SK-N-SH treated with all-trans-retinoic acid at 6 μM for 48 hours (cell line): ENCODE measurements around the gene FUNDC2.
A peak's percentile ranks its signal among the peaks of the same experiment; 100 is the strongest.

ENCODE experiments used
- ATAC-seq: fragments of 200-7000 bp; cut with Tn5 transposase; 3 replicates; pipeline ENCODE4 v1.9.1; 2020; ENCODE audit warnings: mild to moderate bottlenecking, moderate library complexity
- ARNTL ChIP-seq: fragments of 450-650 bp; formaldehyde crosslinking; IDR thresholded peaks from 2 replicates; pipeline ENCODE4 v1.5.0; 2020; ENCODE audit warnings: low read depth, mild to moderate bottlenecking, moderate library complexity, borderline replicate concordance
- BACH2 ChIP-seq: fragments of 250-450 bp; sonication (Bioruptor Pico); IDR thresholded peaks from 2 replicates; pipeline ENCODE4 v1.9.0; 2021; ENCODE audit warnings: mild to moderate bottlenecking, borderline replicate concordance
- CSDC2 ChIP-seq: fragments of 250-450 bp; sonication (Bioruptor Pico); IDR thresholded peaks from 2 replicates; pipeline ENCODE4 v1.5.0; 2020; ENCODE audit warnings: mild to moderate bottlenecking, moderate library complexity
- ESRRG ChIP-seq: fragments of 250-450 bp; sonication (Bioruptor Pico); IDR thresholded peaks from 2 replicates; pipeline ENCODE4 v1.6.1; 2021; ENCODE audit warnings: mild to moderate bottlenecking
- GLIS3 ChIP-seq: fragments of 250-450 bp; sonication (Bioruptor Pico); IDR thresholded peaks from 2 replicates; pipeline ENCODE4 v1.5.0; 2020; ENCODE audit warnings: mild to moderate bottlenecking, moderate library complexity
- ISL1 ChIP-seq: fragments of 250-450 bp; sonication (Bioruptor Pico); IDR thresholded peaks from 2 replicates; pipeline ENCODE4 v2.1.2; 2022; ENCODE audit warnings: mild to moderate bottlenecking, moderate library complexity
- OSR1 ChIP-seq: fragments of 250-450 bp; sonication (Bioruptor Pico); IDR thresholded peaks from 2 replicates; pipeline ENCODE4 v1.8.0; 2022; ENCODE audit warnings: moderate library complexity, mild to moderate bottlenecking, inconsistent platforms
- PPARA ChIP-seq: fragments of 250-450 bp; sonication (Bioruptor Pico); IDR thresholded peaks from 2 replicates; pipeline ENCODE4 v1.5.0; 2020; ENCODE audit warnings: mild to moderate bottlenecking, borderline replicate concordance
- RARB ChIP-seq: fragments of 250-450 bp; sonication (Bioruptor Pico); IDR thresholded peaks from 2 replicates; pipeline ENCODE4 v1.8.0; 2021; ENCODE audit warnings: mild to moderate bottlenecking, moderate library complexity
- SNAI2 ChIP-seq: fragments of 250-450 bp; sonication (Bioruptor Pico); IDR thresholded peaks from 2 replicates; pipeline ENCODE4 v1.5.0; 2020; ENCODE audit warnings: mild to moderate bottlenecking, moderate library complexity
- TCF4 ChIP-seq: fragments of 250-450 bp; sonication (Bioruptor Pico); IDR thresholded peaks from 2 replicates; pipeline ENCODE4 v1.8.0; 2021; ENCODE audit warnings: mild to moderate bottlenecking, moderate library complexity, borderline replicate concordance
- TOX ChIP-seq: fragments of 250-450 bp; sonication (Bioruptor Pico); IDR thresholded peaks from 2 replicates; pipeline ENCODE4 v1.8.0; 2021; ENCODE audit warnings: mild to moderate bottlenecking, moderate library complexity, borderline replicate concordance
- ZC3H10 ChIP-seq: fragments of 250-450 bp; sonication (Bioruptor Pico); IDR thresholded peaks from 2 replicates; pipeline ENCODE4 v1.5.1; 2021; ENCODE audit warnings: mild to moderate bottlenecking, moderate library complexity
- ZFP3 ChIP-seq: fragments of 250-450 bp; sonication (Bioruptor Pico); IDR thresholded peaks from 2 replicates; pipeline ENCODE4 v1.5.0; 2020; ENCODE audit warnings: mild to moderate bottlenecking, moderate library complexity
- ZFP30 ChIP-seq: fragments of 450-650 bp; formaldehyde crosslinking; IDR thresholded peaks from 2 replicates; pipeline ENCODE4 v1.5.0; 2022; ENCODE audit warnings: mild to moderate bottlenecking, moderate library complexity
- ZNF565 ChIP-seq: fragments of 450-650 bp; formaldehyde crosslinking; conservative IDR thresholded peaks from 2 replicates; pipeline ENCODE4 v1.5.0; 2020; ENCODE audit warnings: low read depth, mild to moderate bottlenecking, moderate library complexity
- ZNF70 ChIP-seq: fragments of 450-650 bp; formaldehyde crosslinking; IDR thresholded peaks from 2 replicates; pipeline ENCODE4 v1.5.0; 2020; ENCODE audit warnings: mild to moderate bottlenecking, moderate library complexity
- ZNF8 ChIP-seq: fragments of 450-650 bp; formaldehyde crosslinking; IDR thresholded peaks from 2 replicates; pipeline ENCODE4 v1.5.0; 2020; ENCODE audit warnings: mild to moderate bottlenecking, moderate library complexity
- TF ChIP-seq, protein P1 (sequence below): fragments of 250-450 bp; sonication (Bioruptor Pico); IDR thresholded peaks from 2 replicates; pipeline ENCODE4 v1.8.0; 2021; ENCODE audit warnings: low read depth, mild to moderate bottlenecking, moderate library complexity, borderline replicate concordance
- TF ChIP-seq, protein P2 (sequence below): fragments of 250-450 bp; sonication (Bioruptor Pico); IDR thresholded peaks from 2 replicates; pipeline ENCODE4 v1.5.1; 2020; ENCODE audit warnings: low read depth, mild to moderate bottlenecking, moderate library complexity
- TF ChIP-seq, protein P3 (sequence below): fragments of 250-450 bp; sonication (Bioruptor Pico); IDR thresholded peaks from 2 replicates; pipeline ENCODE4 v1.5.1; 2021; ENCODE audit warnings: mild to moderate bottlenecking, moderate library complexity
- TF ChIP-seq, protein P4 (sequence below): fragments of 250-450 bp; sonication (Bioruptor Pico); IDR thresholded peaks from 2 replicates; pipeline ENCODE4 v1.8.0; 2020; ENCODE audit warnings: mild to moderate bottlenecking, moderate library complexity, borderline replicate concordance

Gene FUNDC2

DNA sequence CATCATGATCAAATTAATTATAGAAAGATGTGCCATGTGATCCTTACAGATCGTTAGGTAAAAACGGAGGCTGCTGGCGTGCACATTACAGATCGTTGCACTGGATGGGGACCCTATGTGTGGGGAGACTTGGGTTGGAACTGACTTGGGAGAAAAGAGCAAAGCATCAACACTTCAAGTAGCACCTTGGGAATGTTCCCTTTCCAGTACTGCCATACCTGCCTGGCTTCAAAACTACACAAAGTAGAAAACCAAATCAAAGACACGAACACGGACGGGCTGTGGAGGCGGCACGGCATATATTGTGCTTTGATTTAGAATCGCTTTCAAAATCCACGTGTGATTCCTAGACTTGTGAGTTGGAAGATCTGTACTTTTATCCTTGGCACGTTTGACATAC lies 43.4 kb downstream of the FUNDC2 start (continued):
- TF ChIP-seq SNAI2 (CRISPR knock-in tag), result no peak
- TF ChIP-seq, protein P1, sequence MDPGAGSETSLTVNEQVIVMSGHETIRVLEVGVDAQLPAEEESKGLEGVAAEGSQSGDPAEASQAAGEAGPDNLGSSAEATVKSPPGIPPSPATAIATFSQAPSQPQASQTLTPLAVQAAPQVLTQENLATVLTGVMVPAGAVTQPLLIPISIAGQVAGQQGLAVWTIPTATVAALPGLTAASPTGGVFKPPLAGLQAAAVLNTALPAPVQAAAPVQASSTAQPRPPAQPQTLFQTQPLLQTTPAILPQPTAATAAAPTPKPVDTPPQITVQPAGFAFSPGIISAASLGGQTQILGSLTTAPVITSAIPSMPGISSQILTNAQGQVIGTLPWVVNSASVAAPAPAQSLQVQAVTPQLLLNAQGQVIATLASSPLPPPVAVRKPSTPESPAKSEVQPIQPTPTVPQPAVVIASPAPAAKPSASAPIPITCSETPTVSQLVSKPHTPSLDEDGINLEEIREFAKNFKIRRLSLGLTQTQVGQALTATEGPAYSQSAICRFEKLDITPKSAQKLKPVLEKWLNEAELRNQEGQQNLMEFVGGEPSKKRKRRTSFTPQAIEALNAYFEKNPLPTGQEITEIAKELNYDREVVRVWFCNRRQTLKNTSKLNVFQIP (CRISPR knock-in tag), result no peak

DNA sequence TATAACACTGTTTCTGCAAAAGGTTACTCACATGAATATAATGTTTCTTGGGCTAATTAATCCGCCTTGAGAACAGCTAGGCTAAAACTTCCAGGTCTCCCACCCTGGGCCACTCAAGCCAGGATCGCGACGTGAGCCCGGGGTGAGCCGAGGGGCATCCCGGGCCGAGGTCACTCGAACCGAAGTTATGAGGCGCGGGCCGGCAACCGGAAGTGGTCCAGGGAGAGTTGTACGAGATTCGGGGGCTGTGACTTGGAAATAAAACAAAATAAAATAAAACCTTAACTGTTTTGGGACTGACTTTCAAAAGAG lies 44.0 kb downstream of the FUNDC2 start:
- TF ChIP-seq, protein P2, sequence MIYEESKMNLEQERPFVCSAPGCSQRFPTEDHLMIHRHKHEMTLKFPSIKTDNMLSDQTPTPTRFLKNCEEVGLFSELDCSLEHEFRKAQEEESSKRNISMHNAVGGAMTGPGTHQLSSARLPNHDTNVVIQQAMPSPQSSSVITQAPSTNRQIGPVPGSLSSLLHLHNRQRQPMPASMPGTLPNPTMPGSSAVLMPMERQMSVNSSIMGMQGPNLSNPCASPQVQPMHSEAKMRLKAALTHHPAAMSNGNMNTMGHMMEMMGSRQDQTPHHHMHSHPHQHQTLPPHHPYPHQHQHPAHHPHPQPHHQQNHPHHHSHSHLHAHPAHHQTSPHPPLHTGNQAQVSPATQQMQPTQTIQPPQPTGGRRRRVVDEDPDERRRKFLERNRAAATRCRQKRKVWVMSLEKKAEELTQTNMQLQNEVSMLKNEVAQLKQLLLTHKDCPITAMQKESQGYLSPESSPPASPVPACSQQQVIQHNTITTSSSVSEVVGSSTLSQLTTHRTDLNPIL, result no peak
- TF ChIP-seq RARB (CRISPR knock-in tag) (no peak), ESRRG (CRISPR knock-in tag) (no peak), BACH2 (CRISPR knock-in tag) (no peak), ARNTL (no peak), TCF4 (no peak), PPARA (CRISPR knock-in tag) (no peak), CSDC2 (CRISPR knock-in tag) (no peak), OSR1 (CRISPR knock-in tag) (no peak), ZNF70 (no peak), ISL1 (CRISPR knock-in tag) (no peak), ZNF565 (no peak)
- TF ChIP-seq, protein P3, sequence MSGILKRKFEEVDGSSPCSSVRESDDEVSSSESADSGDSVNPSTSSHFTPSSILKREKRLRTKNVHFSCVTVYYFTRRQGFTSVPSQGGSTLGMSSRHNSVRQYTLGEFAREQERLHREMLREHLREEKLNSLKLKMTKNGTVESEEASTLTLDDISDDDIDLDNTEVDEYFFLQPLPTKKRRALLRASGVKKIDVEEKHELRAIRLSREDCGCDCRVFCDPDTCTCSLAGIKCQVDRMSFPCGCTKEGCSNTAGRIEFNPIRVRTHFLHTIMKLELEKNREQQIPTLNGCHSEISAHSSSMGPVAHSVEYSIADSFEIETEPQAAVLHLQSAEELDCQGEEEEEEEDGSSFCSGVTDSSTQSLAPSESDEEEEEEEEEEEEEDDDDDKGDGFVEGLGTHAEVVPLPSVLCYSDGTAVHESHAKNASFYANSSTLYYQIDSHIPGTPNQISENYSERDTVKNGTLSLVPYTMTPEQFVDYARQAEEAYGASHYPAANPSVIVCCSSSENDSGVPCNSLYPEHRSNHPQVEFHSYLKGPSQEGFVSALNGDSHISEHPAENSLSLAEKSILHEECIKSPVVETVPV (CRISPR knock-in tag), result no peak
- TF ChIP-seq, protein P4, sequence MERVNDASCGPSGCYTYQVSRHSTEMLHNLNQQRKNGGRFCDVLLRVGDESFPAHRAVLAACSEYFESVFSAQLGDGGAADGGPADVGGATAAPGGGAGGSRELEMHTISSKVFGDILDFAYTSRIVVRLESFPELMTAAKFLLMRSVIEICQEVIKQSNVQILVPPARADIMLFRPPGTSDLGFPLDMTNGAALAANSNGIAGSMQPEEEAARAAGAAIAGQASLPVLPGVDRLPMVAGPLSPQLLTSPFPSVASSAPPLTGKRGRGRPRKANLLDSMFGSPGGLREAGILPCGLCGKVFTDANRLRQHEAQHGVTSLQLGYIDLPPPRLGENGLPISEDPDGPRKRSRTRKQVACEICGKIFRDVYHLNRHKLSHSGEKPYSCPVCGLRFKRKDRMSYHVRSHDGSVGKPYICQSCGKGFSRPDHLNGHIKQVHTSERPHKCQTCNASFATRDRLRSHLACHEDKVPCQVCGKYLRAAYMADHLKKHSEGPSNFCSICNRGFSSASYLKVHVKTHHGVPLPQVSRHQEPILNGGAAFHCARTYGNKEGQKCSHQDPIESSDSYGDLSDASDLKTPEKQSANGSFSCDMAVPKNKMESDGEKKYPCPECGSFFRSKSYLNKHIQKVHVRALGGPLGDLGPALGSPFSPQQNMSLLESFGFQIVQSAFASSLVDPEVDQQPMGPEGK, result no peak
- TF ChIP-seq, all 23 proteins: peak for 0
- peak; percentile 11; the same call in 2 of the 3 replicates for ATAC-seq

DNA sequence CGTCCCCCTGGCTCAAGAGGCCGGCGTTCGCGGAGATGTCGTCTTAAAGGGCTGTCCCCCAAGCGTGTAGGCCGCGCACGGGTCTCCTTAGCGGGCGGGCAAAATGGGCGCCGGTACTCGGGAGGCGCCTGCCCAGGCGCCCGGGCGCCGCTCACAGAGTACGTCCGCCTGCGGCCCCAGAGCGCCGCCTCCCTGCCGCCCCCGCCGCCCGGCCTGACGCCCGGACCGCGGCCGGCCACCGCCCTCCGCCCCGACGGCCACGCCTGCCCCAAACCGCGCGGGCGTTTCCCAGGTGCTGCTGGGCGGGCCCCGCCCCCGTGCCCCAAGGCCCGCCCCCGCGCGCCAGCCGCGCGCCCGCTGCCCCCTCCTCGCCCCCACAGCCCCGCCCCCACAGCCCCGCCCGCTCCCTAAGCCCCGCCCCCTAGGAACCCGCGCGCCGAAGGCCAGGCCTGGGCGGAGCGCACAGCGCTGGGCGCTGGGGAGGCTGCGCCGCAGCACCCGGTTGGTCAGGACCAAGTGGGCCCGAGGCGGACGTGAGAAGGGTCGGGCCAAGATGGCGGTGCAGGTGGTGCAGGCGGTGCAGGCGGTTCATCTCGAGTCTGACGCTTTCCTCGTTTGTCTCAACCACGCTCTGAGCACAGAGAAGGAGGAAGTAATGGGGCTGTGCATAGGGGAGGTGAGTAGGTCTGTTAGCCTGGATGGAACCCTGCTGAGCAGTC lies 44.5 kb downstream of the FUNDC2 start, which contains the start of the genes BRCC3, CMC4 and MTCP1:
Gene BRCC3, plus strand, starts transcription at position 534 of the 719 bp plus-strand sequence. Its CDS starts 20 bp downstream, at position 554.
Gene CMC4, minus strand, starts transcription at position 162 of the 719 bp plus-strand sequence. CDS start 7,113 bp downstream, outside the sequence.
Gene MTCP1, minus strand, starts transcription at position 162 of the 719 bp plus-strand sequence. CDS start 5,126 bp downstream, outside the sequence.
- TF ChIP-seq ZNF8 (CRISPR knock-in tag), result no peak
- peak; percentile 68 for TF ChIP-seq ZNF70
- peak; percentile 96 for ATAC-seq

DNA sequence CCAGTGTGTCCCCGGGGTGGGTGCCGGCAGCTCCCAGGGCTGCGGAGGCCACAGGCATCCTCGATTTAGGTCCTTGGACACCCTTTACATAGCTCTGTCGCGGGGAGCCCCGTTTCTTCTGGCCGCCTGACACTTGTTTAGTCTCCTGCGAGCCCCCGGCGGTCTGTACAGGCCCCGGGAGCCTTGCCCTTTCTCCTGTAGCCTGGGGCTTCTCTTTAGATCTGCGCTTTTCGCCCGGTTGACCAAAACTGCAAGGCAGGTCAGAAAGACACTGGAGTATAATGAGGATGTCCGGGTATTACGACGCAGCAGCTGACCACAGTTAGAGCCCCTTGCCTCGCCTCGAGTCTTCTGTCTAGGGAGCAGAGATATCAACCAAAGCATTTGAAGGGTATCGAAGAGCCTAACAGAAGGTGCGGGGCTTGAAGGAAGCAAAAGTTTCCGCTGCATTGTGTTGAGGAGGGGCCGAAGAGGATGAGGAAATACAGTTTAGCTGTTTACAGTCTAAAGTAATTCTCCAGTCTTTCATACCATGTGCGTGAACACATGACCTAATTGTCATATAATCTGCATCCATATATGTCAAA lies 45.1 kb downstream of the FUNDC2 start:
- TF ChIP-seq, protein P1 (CRISPR knock-in tag), result no peak
- TF ChIP-seq GLIS3 (CRISPR knock-in tag), result no peak
- no peak for TF ChIP-seq ZC3H10 (CRISPR knock-in tag)
- no peak for TF ChIP-seq TOX (CRISPR knock-in tag)
- no peak for TF ChIP-seq ZFP3
- TF ChIP-seq ZFP30 (CRISPR knock-in tag), result no peak
- TF ChIP-seq OSR1 (CRISPR knock-in tag), result no peak
- TF ChIP-seq ARNTL, result no peak
- TF ChIP-seq CSDC2 (CRISPR knock-in tag), result no peak
- no peak for TF ChIP-seq BACH2 (CRISPR knock-in tag)
- TF ChIP-seq ZNF565, result no peak
- no peak for TF ChIP-seq PPARA (CRISPR knock-in tag)
- no peak for TF ChIP-seq RARB (CRISPR knock-in tag)
- TF ChIP-seq, protein P4, result no peak
- no peak for TF ChIP-seq ZNF8 (CRISPR knock-in tag)
- no peak for TF ChIP-seq ESRRG (CRISPR knock-in tag)
- TF ChIP-seq TCF4, result no peak
- TF ChIP-seq, all 23 proteins: peak for 0
- ATAC-seq, result peak; percentile 19
